Central memory CD8-positive, alpha-beta T cell (primary cell): ENCODE results near the gene DNAH3.

Experiments used
- ATAC-seq: fragments of 150-1000 bp; cut with Tn5 transposase; replicated peaks from 2 replicates; pipeline ENCODE4 v1.10.0; 2022; ENCODE audit warnings: mild to moderate bottlenecking, moderate FRiP score, moderate number of reproducible peaks; ENCODE audit not compliant: poor library complexity, severe bottlenecking; ENCODE audit errors: extremely low read depth
- DNase-seq, 2 donors: peaks; one replicate each; pipeline ENCODE4 v3.0.0; 2021; ENCODE audit warnings: low spot score in 2 of 2
- H3K27ac Mint-ChIP-seq: one replicate; pipeline ENCODE4 v1.8.0; 2022; ENCODE audit warnings: low read depth, mild to moderate bottlenecking, moderate library complexity, mixed read lengths
- H3K27me3 Mint-ChIP-seq: one replicate; pipeline ENCODE4 v1.8.0; 2022; ENCODE audit warnings: mixed read lengths
- H3K36me3 Mint-ChIP-seq: one replicate; pipeline ENCODE4 v1.8.0; 2022; ENCODE audit warnings: mild to moderate bottlenecking, moderate library complexity, mixed read lengths; ENCODE audit not compliant: insufficient read depth
- H3K4me1 Mint-ChIP-seq: one replicate; pipeline ENCODE4 v1.8.0; 2022; ENCODE audit warnings: mixed read lengths
- H3K4me3 Mint-ChIP-seq: one replicate; pipeline ENCODE4 v1.8.0; 2022; ENCODE audit warnings: mild to moderate bottlenecking, moderate library complexity, mixed read lengths
- H3K9me3 Mint-ChIP-seq: one replicate; pipeline ENCODE4 v1.8.0; 2022; ENCODE audit warnings: mixed read lengths

DNAH3 gene

DNA sequence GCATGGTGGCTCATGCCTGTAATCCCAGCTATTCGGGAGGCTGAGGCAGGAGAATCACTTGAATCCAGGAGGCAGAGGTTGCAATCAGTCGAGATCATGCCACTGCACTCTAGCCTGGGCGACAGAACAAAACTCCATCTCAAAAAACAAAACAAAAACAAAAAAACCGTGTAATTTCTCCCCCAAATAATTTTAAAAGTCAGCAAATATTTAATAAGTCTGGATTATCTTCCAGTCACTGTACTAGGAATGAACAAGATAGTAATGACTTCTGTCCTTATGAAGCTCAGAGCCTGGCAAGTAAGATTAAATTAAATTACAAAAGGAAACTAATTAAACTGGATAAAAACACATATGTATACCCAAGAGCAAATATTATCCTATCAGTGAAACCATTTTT, 113.5 kb downstream of the DNAH3 start:
- H3K9me3 Mint-ChIP-seq = no peaks in the 10 kb centered on the region
- ATAC-seq (no peak), DNase-seq (no peak)
- no peak overlapping the region for H3K27ac Mint-ChIP-seq
- no peak overlapping the region for H3K4me3 Mint-ChIP-seq
- no peaks in the 10 kb centered on the region for H3K4me1 Mint-ChIP-seq
- H3K36me3 Mint-ChIP-seq = no peaks in the 10 kb centered on the region
- peaks cover 8% of the 10 kb centered on the region for H3K27me3 Mint-ChIP-seq

DNA sequence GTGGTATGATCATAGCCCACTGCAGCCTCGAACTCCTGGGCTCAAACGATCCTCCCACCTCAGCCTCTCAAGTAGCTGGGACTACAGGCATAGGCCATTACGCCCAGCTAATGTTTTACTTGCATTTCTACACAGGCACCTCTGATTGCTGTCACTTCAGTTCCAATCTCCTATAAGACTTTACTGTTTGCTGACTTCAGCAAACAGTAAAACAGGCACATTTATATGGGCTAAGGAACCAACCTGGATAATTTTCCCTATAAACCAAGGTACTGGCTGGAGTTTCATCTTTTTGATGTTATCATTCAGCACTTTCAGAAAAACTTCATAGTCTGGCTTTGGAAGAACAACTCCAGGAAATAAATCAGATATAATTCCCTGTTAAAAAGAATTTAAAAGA, 114.2 kb downstream of the DNAH3 start:
- H3K4me1 Mint-ChIP-seq = no peaks in the 10 kb centered on the region
- H3K9me3 Mint-ChIP-seq = no peaks in the 10 kb centered on the region
- ATAC-seq = no peak
- H3K27me3 Mint-ChIP-seq = peaks cover 14% of the 10 kb centered on the region
- no peaks in the 10 kb centered on the region for H3K36me3 Mint-ChIP-seq
- DNase-seq = no peak
- no peak overlapping the region for H3K27ac Mint-ChIP-seq
- H3K4me3 Mint-ChIP-seq = no peak overlapping the region

DNA sequence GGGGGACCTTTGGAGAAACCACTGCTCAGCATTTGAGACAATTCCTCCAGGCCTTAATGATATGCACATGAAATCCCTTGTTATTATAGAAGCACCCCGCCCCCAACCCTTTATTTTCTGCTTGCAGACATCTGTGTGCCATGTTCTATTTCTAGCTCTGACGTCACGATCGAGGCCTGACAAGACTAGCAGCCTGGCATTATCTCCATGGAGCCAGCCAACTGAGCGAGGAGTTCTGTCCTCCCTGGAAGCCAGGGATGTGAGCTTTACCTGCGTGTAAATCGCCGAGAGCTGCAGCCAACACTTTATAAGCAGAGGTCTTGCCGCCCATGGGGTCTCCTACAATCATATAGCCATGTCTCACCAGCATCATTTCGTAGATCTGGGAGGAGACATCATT, 116.9 kb downstream of the DNAH3 start:
- no peaks in the 10 kb centered on the region for H3K36me3 Mint-ChIP-seq
- ATAC-seq (no peak), DNase-seq (no peak)
- H3K9me3 Mint-ChIP-seq = no peaks in the 10 kb centered on the region
- H3K27ac Mint-ChIP-seq = no peak overlapping the region
- no peaks in the 10 kb centered on the region for H3K4me1 Mint-ChIP-seq
- H3K4me3 Mint-ChIP-seq = no peak overlapping the region
- peaks cover 26% of the 10 kb centered on the region for H3K27me3 Mint-ChIP-seq

DNA sequence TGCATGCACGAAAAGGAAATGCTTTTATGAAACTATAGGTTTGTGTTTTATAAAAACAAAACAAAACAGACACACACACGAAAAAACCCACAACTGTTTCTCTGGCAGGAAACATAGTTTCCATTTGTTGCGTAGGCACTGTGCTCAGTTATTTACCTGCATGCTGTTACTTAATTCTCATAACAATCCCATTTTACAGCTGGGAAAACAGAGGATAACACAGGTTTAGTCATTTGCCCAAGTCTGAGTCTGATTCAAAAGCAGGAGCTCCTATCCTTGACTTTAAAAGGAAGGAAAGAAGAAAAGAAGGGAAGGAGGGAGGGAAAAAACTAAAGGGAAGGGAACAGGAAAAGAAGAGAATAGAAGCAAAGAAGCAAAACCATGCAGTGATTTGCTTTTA, 117.4 kb downstream of the DNAH3 start:
- no peaks in the 10 kb centered on the region for H3K36me3 Mint-ChIP-seq
- no peak overlapping the region for H3K27ac Mint-ChIP-seq
- DNase-seq (no peak), ATAC-seq (no peak)
- peaks cover 26% of the 10 kb centered on the region for H3K27me3 Mint-ChIP-seq
- no peaks in the 10 kb centered on the region for H3K4me1 Mint-ChIP-seq
- no peak overlapping the region for H3K4me3 Mint-ChIP-seq
- H3K9me3 Mint-ChIP-seq = no peaks in the 10 kb centered on the region

GRCh38 chr16:21028728-21029127, 121.9 kb downstream of the DNAH3 start:
- H3K27ac Mint-ChIP-seq = no peak overlapping the region
- H3K27me3 Mint-ChIP-seq = peaks cover 19% of the 10 kb centered on the region
- no peak overlapping the region for H3K4me3 Mint-ChIP-seq
- DNase-seq (no peak), ATAC-seq (no peak)
- H3K36me3 Mint-ChIP-seq = no peaks in the 10 kb centered on the region
- peaks cover 5% of the 10 kb centered on the region for H3K4me1 Mint-ChIP-seq
- no peaks in the 10 kb centered on the region for H3K9me3 Mint-ChIP-seq

GRCh38 chr16:21026846-21027245, 123.8 kb downstream of the DNAH3 start:
- Mint-ChIP-seq H3K4me1 (peaks cover 13% of the 10 kb centered on the region), H3K4me3 (no peak overlapping the region), H3K27me3 (peaks cover 17% of the 10 kb centered on the region), H3K27ac (no peak overlapping the region), H3K9me3 (no peaks in the 10 kb centered on the region), H3K36me3 (no peaks in the 10 kb centered on the region)
- DNase-seq (no peak), ATAC-seq (no peak)

GRCh38 chr16:21023509-21024202, 127.0 kb downstream of the DNAH3 start:
- Mint-ChIP-seq H3K9me3 (no peaks in the 10 kb centered on the region), H3K27me3 (peaks cover 11% of the 10 kb centered on the region), H3K27ac (peak overlapping the region; percentile 3), H3K36me3 (peaks cover 1% of the 10 kb centered on the region), H3K4me3 (peak overlapping the region; percentile 0), H3K4me1 (peaks cover 13% of the 10 kb centered on the region)
- ATAC-seq (peak; percentile 52), DNase-seq (no peak)

- no peak overlapping the region for H3K27ac Mint-ChIP-seq
- peaks cover 11% of the 10 kb centered on the region for H3K27me3 Mint-ChIP-seq
- ATAC-seq = no peak
- peaks cover 13% of the 10 kb centered on the region for H3K4me1 Mint-ChIP-seq
- DNase-seq = no peak
- H3K4me3 Mint-ChIP-seq = no peak overlapping the region
- peaks cover 1% of the 10 kb centered on the region for H3K36me3 Mint-ChIP-seq
- H3K9me3 Mint-ChIP-seq = no peaks in the 10 kb centered on the region
These were observed 129.3 kb downstream of the DNAH3 start for GRCh38 chr16:21021316-21021715.

GRCh38 chr16:21009815-21010214, 140.8 kb downstream of the DNAH3 start:
- no peak overlapping the region for H3K4me3 Mint-ChIP-seq
- no peak for ATAC-seq
- peaks cover 65% of the 10 kb centered on the region for H3K27me3 Mint-ChIP-seq
- DNase-seq = no peak
- peaks cover 7% of the 10 kb centered on the region for H3K9me3 Mint-ChIP-seq
- H3K4me1 Mint-ChIP-seq = no peaks in the 10 kb centered on the region
- H3K27ac Mint-ChIP-seq = no peak overlapping the region
- H3K36me3 Mint-ChIP-seq = no peaks in the 10 kb centered on the region

- Mint-ChIP-seq H3K36me3 (no peaks in the 10 kb centered on the region), H3K4me3 (no peak overlapping the region), H3K9me3 (no peaks in the 10 kb centered on the region), H3K4me1 (no peaks in the 10 kb centered on the region), H3K27me3 (peaks cover 54% of the 10 kb centered on the region), H3K27ac (peak overlapping the region; percentile 22)
- ATAC-seq (no peak), DNase-seq (no peak)
These were observed 145.6 kb downstream of the DNAH3 start for GRCh38 chr16:21005008-21005407.

GRCh38 chr16:21001262-21001661, 149.4 kb downstream of the DNAH3 start:
- H3K4me1 Mint-ChIP-seq = no peaks in the 10 kb centered on the region
- no peak for DNase-seq
- H3K27ac Mint-ChIP-seq = no peak overlapping the region
- H3K9me3 Mint-ChIP-seq = no peaks in the 10 kb centered on the region
- no peak for ATAC-seq
- peaks cover 37% of the 10 kb centered on the region for H3K27me3 Mint-ChIP-seq
- H3K4me3 Mint-ChIP-seq = no peak overlapping the region
- H3K36me3 Mint-ChIP-seq = no peaks in the 10 kb centered on the region

- DNase-seq (no peak), ATAC-seq (no peak)
- Mint-ChIP-seq H3K27ac (no peak overlapping the region), H3K4me1 (peaks cover 3% of the 10 kb centered on the region), H3K36me3 (peaks cover 2% of the 10 kb centered on the region), H3K9me3 (no peaks in the 10 kb centered on the region), H3K4me3 (no peak overlapping the region), H3K27me3 (peaks cover 16% of the 10 kb centered on the region)
These were observed 153.5 kb downstream of the DNAH3 start for GRCh38 chr16:20997147-20997546.

- no peaks in the 10 kb centered on the region for H3K9me3 Mint-ChIP-seq
- H3K27ac Mint-ChIP-seq = no peak overlapping the region
- ATAC-seq = no peak
- peaks cover 2% of the 10 kb centered on the region for H3K36me3 Mint-ChIP-seq
- H3K4me1 Mint-ChIP-seq = peaks cover 3% of the 10 kb centered on the region
- no peak for DNase-seq
- peaks cover 16% of the 10 kb centered on the region for H3K27me3 Mint-ChIP-seq
- no peak overlapping the region for H3K4me3 Mint-ChIP-seq
These were observed 154.9 kb downstream of the DNAH3 start for GRCh38 chr16:20995711-20996110.
